Hypothalamus (tissue), 51 donors: ENCODE measurements around the gene KCNS1.

Source experiments
- DNase-seq, 51 donors: peaks; one replicate each; lab custom pipeline; 2025; lab: John Stamatoyannopoulos, UW

The KCNS1 gene

GRCh38 chr20:45111285-45111684 is 10.4 kb upstream of the KCNS1 start:
- no peak for DNase-seq

- no peak for DNase-seq
These were observed 9.4 kb upstream of the KCNS1 start for GRCh38 chr20:45110301-45110700.

DNA sequence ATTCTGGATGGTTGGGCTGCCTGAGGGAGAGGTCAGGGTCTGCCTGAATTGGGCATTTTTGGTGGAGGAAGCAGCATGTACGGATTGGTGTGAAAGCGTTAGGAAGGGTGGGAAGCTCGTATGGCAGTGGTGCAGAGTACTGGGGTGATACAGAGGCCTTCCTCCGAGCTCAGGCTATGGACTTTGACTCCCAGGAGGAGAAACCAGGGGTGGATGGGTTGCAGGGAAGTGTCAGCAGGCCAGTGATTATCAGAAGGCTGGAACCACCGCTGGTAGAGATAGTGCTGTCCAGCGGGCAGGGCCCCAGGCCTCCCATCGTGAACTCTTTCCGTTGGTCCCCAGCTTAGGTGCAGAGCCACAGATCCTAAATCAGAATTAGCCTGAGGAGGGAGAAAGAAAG is 8.7 kb upstream of the KCNS1 start:
- no peak for DNase-seq

- no peak for DNase-seq
These were observed 4.4 kb upstream of the KCNS1 start for GRCh38 chr20:45105317-45105716.

DNA sequence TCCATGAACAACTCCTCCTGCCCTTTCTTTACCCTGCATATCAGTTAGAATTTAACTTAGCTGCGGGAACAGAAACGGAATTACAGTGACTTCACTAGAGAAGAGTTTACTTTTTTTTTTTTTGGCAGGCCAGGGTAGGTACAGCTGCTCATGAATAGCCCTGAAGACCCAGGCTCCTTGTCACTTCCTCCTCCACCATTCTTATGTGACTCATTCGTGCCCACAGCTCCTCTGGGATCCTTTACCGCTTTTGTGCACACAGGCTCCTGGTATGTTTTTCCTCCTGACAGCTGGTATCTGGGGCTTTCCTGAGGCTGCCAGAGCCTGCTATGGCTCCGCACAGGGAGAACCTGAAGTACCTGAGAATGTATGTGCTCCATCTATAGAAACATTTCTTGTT is 3.9 kb upstream of the KCNS1 start:
- peak in 1 of 51 donors; percentile 29 for DNase-seq

DNA sequence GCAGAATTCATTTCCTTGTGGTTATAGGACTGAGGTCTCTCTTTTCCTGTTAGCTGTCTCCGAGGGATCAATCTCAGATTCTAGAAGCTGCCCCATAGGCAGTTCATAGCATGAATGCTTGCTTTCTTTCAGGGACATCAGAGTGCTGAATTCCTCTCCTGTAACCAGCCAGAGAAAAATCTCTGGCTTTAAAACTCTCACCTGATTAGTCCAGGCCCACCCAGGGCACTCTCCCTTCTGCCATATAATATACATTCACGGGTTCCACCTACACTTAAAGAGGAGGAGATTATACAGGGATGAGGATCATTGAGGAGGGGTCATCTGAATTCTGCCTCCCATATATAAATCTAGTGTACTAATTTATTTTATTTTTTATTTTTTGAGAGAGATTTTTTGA is 2.1 kb upstream of the KCNS1 start:
- no peak for DNase-seq

DNA sequence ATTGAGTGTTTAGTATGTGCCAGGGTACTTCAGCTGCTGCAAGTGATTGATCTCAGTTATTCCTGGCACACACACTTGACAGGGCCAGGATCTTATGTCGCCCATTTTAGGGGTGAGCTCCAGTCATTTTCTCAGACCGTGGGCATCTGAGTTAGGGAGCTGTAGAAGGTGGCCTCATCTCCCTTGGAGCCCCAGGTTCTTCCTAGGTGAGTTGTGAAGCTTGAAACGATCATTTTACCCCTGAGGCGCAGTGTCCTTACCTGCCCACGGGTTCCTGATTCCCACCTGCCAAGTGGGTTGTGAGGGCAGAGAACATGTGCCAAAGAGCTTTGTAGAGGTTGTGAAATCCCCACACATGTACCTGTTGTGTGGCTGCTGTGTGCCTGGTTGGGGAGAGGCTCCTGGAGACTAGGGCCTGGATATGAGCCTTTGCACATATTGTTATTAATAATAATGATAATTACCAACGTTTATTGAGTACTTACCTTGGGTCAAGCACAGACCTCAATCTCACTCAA is 465 bp upstream of the KCNS1 start:
- DNase-seq = no peak

DNA sequence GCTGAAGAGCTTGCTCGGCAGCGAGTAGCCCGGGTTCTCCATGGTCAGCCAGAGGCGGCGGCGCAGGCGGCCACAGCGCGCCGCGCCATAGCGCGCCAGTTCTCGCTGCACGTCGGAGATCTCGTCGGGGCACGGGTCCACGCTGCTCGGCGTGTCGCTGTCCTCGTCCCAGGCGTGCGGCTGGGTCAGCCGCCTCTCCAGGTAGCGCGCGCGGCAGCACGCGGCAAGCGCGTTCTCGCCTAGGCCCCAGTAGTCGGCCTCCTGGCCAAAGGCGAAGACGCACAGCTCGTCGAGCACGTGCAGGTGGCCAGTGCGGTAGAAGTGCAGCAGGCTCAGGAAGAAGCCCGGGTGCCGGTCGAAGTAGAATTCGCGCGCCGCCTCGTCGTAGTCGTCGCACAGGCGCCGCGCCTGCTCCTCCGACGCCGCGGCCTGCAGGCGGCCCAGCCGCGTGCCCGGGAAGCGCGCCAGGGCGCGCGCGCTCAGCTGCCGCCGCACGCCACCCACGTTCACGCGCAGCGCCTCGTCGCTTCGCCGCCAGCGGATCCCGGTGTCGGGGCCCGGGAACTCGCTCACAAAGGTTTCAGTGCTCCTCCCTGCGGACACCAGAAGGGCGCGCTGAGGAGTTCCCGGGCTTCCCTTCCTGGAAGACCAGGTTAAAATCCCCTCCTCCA is 2.7 kb downstream of the KCNS1 start:
- peak in 2 of 51 donors; percentile 13 for DNase-seq

GRCh38 chr20:45097485-45098102 is 3.3 kb downstream of the KCNS1 start:
- DNase-seq = peak in 2 of 51 donors; percentile 3 to 8

DNA sequence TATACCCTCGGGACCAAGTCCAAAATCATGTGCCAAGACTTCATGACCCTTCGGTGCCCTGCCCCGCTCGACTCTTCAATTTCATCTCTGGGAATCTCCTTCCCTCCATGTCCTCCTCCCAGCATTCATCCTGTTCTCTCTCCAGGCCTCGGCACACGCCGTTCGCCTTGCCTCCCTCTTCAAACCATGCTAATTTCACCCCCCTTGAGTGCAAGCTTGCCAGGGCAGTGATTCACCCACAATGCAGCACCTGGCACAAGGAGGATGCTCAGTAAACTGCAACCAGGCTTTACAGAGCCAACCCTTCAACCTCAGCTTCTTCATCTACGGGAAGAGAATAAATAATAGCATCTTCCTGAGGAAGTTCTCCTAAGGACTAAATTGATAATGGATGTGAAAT is 4.1 kb downstream of the KCNS1 start:
- no peak for DNase-seq

- DNase-seq = peak in 34 of 51 donors; percentile 9 to 68 (median 29)
These were observed 5.1 kb downstream of the KCNS1 start for GRCh38 chr20:45095805-45096238.

- DNase-seq = no peak
These were observed 5.9 kb downstream of the KCNS1 start for GRCh38 chr20:45094864-45095574.

DNA sequence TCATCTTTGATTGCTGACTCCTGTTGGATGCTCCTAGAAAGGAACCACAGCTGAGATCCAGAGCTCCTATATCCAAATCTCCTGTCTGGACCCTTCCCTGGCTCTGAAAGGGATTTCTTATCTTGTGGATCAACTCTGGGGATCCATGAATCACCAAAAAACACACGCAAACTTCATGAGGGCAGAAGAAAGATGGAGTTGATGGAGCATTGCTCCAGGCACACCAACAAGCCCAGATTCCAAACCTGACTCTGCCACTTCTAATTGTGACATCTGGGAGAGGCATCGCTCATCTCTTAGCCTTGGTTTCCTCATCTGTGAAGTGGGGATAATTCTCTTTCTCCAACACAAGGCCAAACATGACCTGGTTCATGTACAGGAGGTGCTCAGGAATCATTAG is 6.7 kb downstream of the KCNS1 start:
- DNase-seq = no peak

GRCh38 chr20:45092898-45093297 is 8.0 kb downstream of the KCNS1 start:
- DNase-seq = no peak

- no peak for DNase-seq
These were observed 9.6 kb downstream of the KCNS1 start for GRCh38 chr20:45091366-45091765.

DNA sequence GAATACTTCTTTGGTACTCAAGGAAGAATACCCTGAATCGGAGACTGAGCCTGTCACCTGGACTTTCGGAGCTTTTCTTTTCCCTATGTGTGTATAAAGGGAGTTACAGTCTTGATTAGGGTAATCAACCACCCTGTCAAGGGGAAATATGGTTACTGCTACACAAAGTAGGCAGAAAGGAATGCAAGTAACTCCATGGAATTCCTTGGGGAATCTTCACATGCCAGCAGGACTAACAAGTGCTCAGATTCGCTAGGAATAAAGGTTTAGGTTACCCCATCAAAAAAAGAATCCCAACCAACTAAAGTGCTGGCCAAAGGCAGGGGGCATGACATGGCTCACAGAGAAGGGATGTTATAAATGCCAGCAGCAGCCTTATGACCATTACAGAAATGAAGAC is 10.4 kb downstream of the KCNS1 start:
- no peak for DNase-seq

- DNase-seq = peak in 1 of 51 donors; percentile 35
These were observed 12.7 kb downstream of the KCNS1 start for GRCh38 chr20:45088247-45088646.

DNA sequence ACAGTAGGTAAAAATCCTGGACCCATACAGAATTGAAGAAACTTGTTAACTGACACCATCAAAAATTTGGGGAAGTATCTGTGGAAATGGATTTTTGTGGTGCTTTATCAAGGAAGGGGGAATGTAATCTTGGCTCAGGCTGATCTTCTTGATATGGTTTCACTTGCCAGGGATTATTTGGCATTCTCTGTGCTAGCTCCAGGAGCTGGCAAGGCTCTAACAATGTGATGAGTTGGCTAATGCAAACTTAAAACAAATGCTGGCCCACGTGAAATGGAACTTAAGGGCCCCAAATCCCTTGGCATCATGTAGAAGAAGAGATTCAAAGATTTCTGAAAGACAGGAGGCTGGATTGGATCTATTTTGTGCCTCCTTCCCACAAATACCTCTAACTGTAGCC is 13.1 kb downstream of the KCNS1 start:
- DNase-seq = no peak

- DNase-seq = no peak
These were observed 13.7 kb downstream of the KCNS1 start for GRCh38 chr20:45087097-45087790.

- DNase-seq = no peak
These were observed 15.1 kb downstream of the KCNS1 start for GRCh38 chr20:45085867-45086266.

- no peak for DNase-seq
These were observed 15.6 kb downstream of the KCNS1 start for GRCh38 chr20:45085289-45085688.
